ENCODE data around the gene TLN1. TPM values are rescaled to one million over a fixed set of nuclear protein-coding genes. Genes with fewer than 3 reads are reported as not detected.

Gene TLN1
- total RNA-seq, 1 experiment from 2014 or later, result 173 TPM

DNA sequence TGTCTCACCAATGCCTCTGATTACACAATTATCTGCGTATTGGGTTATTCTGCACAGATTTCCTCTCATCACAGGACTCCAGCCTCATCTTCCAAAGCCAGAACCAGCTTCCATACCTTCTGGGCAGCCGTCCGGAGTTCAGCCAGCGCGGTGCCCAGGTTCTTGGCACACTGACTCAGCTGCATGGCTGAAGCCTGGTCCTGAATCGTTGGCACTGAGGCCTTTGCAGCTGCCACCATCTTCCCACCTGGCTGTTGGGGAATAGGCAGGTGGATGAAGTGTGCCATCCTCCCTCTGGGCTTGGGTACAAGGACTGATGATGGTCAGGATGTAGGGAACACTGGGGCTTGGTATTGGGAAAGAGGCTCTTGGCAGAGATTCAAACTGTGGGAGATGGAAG lies 17.9 kb downstream of the TLN1 start:
- TF ChIP-seq, protein P1, sequence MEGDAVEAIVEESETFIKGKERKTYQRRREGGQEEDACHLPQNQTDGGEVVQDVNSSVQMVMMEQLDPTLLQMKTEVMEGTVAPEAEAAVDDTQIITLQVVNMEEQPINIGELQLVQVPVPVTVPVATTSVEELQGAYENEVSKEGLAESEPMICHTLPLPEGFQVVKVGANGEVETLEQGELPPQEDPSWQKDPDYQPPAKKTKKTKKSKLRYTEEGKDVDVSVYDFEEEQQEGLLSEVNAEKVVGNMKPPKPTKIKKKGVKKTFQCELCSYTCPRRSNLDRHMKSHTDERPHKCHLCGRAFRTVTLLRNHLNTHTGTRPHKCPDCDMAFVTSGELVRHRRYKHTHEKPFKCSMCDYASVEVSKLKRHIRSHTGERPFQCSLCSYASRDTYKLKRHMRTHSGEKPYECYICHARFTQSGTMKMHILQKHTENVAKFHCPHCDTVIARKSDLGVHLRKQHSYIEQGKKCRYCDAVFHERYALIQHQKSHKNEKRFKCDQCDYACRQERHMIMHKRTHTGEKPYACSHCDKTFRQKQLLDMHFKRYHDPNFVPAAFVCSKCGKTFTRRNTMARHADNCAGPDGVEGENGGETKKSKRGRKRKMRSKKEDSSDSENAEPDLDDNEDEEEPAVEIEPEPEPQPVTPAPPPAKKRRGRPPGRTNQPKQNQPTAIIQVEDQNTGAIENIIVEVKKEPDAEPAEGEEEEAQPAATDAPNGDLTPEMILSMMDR (conservative IDR thresholded peaks at IDR 0.05; ENCODE audit: low read depth, low read length), result no peak
- TF ChIP-seq EZH2 (IDR thresholded peaks at IDR 0.05; ENCODE audit: borderline replicate concordance, low read depth, low read length, poor library complexity, severe bottlenecking), result no peak
- H3K9me3 ChIP-seq (ENCODE audit: low read depth, low read length, poor library complexity, severe bottlenecking), result no peaks in the 10 kb centered on the region
- no peaks in the 10 kb centered on the region for H3K4me1 ChIP-seq (ENCODE audit: insufficient read depth, low read length, poor library complexity, severe bottlenecking)
- POLR2A ChIA-PET (ENCODE audit: low non-redundant PET), result no interaction called here
- no peak overlapping the region for H3K27ac ChIP-seq (ENCODE audit: low read depth, low read length, poor library complexity, severe bottlenecking)
- H3K4me3 ChIP-seq (ENCODE audit: low read depth, low read length, poor library complexity, severe bottlenecking), result no peak overlapping the region
- no peak for DNase-seq (ENCODE audit: low spot score)
- CTCF ChIA-PET, result no interaction called here
- intact Hi-C loops (cut with micrococcal nuclease; ENCODE audit: unreplicated experiment), result no loop called here
- no TSS peak for BruUV-seq (replicated peaks)
- peaks cover 88% of the 10 kb centered on the region for H3K36me3 ChIP-seq (ENCODE audit: insufficient read depth, low read length, poor library complexity, severe bottlenecking)
- no peaks in the 10 kb centered on the region for H3K27me3 ChIP-seq (replicated peaks; ENCODE audit: insufficient read depth, low read depth, low read length, poor library complexity)

DNA sequence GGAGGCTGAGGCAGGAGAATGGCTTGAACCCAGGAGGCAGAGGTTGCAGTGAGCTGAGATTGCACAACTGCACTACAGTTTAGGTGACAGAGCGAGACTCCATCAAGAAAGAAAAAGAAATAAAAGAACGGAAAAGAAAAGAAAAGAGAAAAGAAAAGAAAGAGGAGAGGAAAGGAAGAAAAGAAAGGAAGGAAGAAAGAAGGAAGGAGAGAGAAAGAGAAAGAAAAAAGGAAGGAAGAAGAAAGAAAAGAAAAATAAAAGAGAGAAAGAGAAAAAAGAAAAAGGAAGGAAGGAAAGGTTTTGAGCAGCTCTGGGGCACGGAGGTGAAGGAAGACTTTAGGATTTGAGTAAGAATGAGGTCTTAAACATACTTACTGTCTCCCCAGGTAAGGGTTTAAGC lies 18.4 kb downstream of the TLN1 start:
- Histone ChIP-seq H3K4me1 (ENCODE audit: insufficient read depth, low read length, poor library complexity, severe bottlenecking) (no peaks in the 10 kb centered on the region), H3K27me3 (replicated peaks; ENCODE audit: insufficient read depth, low read depth, low read length, poor library complexity) (no peaks in the 10 kb centered on the region), H3K27ac (ENCODE audit: low read depth, low read length, poor library complexity, severe bottlenecking) (no peak overlapping the region), H3K9me3 (ENCODE audit: low read depth, low read length, poor library complexity, severe bottlenecking) (no peaks in the 10 kb centered on the region), H3K36me3 (ENCODE audit: insufficient read depth, low read length, poor library complexity, severe bottlenecking) (peaks cover 88% of the 10 kb centered on the region), H3K4me3 (ENCODE audit: low read depth, low read length, poor library complexity, severe bottlenecking) (no peak overlapping the region)
- intact Hi-C loops (cut with micrococcal nuclease; ENCODE audit: unreplicated experiment), result no loop called here
- BruUV-seq (replicated peaks), result no TSS peak
- CTCF ChIA-PET, result no interaction called here
- POLR2A ChIA-PET (ENCODE audit: low non-redundant PET), result no interaction called here
- TF ChIP-seq, protein P1 (conservative IDR thresholded peaks at IDR 0.05; ENCODE audit: low read depth, low read length), result no peak
- TF ChIP-seq EZH2 (IDR thresholded peaks at IDR 0.05; ENCODE audit: borderline replicate concordance, low read depth, low read length, poor library complexity, severe bottlenecking), result no peak
- DNase-seq (ENCODE audit: low spot score), result no peak

DNA sequence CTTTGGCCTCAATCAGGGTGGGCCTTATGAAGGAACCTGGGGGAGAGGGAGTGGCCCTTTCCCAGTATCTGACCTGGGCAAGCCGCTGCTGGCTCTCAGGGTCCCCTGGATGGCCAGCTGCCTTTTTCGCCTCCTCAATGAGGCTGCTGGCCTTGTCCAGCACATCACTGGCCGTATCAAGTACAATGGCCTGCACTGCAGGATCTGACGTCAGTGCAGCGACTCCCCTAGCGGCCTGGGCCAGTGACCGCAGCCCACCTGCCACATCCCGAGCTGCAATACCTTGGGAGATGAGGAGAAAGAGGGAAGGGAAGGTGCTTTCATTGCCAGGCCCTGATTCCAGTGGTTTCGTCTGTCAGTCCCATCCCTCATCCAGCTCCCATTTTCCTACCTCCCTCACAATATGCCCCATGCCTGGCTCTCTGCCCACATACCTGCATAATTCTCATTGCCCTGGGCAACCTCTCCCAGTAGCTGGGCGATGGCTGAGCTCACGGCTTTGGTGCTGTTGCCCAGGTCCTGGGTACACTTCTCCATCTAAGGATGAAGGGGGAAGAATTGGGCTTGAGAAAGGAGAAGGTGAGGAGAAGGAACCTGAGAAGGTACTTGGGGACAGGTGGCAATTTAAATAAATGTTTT lies 19.1 kb downstream of the TLN1 start:
- Histone ChIP-seq H3K4me1 (ENCODE audit: insufficient read depth, low read length, poor library complexity, severe bottlenecking) (no peaks in the 10 kb centered on the region), H3K4me3 (ENCODE audit: low read depth, low read length, poor library complexity, severe bottlenecking) (no peak overlapping the region), H3K9me3 (ENCODE audit: low read depth, low read length, poor library complexity, severe bottlenecking) (no peaks in the 10 kb centered on the region), H3K27ac (ENCODE audit: low read depth, low read length, poor library complexity, severe bottlenecking) (no peak overlapping the region), H3K36me3 (ENCODE audit: insufficient read depth, low read length, poor library complexity, severe bottlenecking) (peaks cover 89% of the 10 kb centered on the region), H3K27me3 (replicated peaks; ENCODE audit: insufficient read depth, low read depth, low read length, poor library complexity) (no peaks in the 10 kb centered on the region)
- BruUV-seq (replicated peaks), result no TSS peak
- intact Hi-C loops (cut with micrococcal nuclease; ENCODE audit: unreplicated experiment), result no loop called here
- ChIA-PET POLR2A (ENCODE audit: low non-redundant PET) (no interaction called here), CTCF (no interaction called here)
- TF ChIP-seq EZH2 (IDR thresholded peaks at IDR 0.05; ENCODE audit: borderline replicate concordance, low read depth, low read length, poor library complexity, severe bottlenecking), result no peak
- TF ChIP-seq, protein P1 (conservative IDR thresholded peaks at IDR 0.05; ENCODE audit: low read depth, low read length), result no peak
- DNase-seq (ENCODE audit: low spot score), result no peak

Measured in A673 (cell line).